ENCODE results near the gene PMM2. TPM values are rescaled to one million over a fixed set of nuclear protein-coding genes. Genes with fewer than 3 reads are reported as not detected.

PMM2 gene
- total RNA-seq, 1 experiment from 2014 or later: 53.8 TPM

DNA sequence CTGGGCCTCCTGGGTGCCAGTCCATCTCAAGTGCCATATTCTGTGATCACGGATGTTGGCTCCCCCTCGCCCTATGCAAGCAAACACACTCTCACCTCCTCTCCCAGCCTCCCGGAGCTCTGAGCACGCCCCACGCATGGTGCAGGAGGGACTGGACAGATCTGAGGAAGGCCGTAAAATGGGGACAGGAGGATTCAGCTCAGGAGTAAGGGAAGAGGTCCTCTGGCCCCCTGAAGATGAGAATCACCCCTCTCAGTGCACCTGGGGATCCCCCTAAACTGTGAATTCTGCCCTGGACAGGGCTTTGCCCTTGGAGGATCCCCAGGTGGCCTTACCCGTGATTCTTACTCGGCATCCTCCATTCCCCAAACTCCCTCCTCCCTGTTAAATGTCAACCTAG, 15.8 kb upstream of the PMM2 start (continued):
- TF ChIP-seq, protein P1, sequence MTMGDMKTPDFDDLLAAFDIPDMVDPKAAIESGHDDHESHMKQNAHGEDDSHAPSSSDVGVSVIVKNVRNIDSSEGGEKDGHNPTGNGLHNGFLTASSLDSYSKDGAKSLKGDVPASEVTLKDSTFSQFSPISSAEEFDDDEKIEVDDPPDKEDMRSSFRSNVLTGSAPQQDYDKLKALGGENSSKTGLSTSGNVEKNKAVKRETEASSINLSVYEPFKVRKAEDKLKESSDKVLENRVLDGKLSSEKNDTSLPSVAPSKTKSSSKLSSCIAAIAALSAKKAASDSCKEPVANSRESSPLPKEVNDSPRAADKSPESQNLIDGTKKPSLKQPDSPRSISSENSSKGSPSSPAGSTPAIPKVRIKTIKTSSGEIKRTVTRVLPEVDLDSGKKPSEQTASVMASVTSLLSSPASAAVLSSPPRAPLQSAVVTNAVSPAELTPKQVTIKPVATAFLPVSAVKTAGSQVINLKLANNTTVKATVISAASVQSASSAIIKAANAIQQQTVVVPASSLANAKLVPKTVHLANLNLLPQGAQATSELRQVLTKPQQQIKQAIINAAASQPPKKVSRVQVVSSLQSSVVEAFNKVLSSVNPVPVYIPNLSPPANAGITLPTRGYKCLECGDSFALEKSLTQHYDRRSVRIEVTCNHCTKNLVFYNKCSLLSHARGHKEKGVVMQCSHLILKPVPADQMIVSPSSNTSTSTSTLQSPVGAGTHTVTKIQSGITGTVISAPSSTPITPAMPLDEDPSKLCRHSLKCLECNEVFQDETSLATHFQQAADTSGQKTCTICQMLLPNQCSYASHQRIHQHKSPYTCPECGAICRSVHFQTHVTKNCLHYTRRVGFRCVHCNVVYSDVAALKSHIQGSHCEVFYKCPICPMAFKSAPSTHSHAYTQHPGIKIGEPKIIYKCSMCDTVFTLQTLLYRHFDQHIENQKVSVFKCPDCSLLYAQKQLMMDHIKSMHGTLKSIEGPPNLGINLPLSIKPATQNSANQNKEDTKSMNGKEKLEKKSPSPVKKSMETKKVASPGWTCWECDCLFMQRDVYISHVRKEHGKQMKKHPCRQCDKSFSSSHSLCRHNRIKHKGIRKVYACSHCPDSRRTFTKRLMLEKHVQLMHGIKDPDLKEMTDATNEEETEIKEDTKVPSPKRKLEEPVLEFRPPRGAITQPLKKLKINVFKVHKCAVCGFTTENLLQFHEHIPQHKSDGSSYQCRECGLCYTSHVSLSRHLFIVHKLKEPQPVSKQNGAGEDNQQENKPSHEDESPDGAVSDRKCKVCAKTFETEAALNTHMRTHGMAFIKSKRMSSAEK (CRISPR knock-in tag; IDR thresholded peaks at IDR 0.05; ENCODE audit: borderline replicate concordance): no peak

DNA sequence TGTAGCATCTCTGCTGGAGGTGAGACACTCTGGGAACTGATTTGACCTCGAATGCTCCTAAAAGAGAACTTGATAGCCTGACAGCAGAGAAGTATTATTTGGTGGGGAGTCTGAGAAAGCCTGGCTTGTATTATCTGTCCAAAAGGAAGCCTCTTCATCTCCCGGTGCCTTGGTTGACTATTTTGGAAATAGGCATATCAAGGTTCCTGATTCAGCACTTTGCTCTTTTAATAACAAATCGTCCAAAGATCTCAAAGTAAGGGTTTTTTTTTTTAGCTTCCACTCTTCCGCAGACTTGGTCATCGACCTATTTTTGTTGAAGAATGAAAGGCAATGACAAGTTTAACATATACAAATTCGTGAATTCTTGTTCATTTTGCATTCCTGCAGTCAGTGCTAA, 15.0 kb upstream of the PMM2 start:
- no peaks in the 10 kb centered on the region for H3K27me3 Mint-ChIP-seq (ENCODE audit: low read depth)
- CTCF ChIA-PET: interaction anchor here (1.4 kb wide), 1 partner anchor 154 kb away, joined by 3 read pairs; no protein-coding TSS in a partner anchor
- POLR2A ChIA-PET: no interaction called here
- ATAC-seq (no peak), DNase-seq (ENCODE audit: low spot score) (no peak)
- H3K9me3 Mint-ChIP-seq: no peaks in the 10 kb centered on the region
- no peak overlapping the region for H3K4me3 Mint-ChIP-seq
- no peak for TF ChIP-seq ETV6 (CRISPR knock-in tag; IDR thresholded peaks at IDR 0.05)
- TF ChIP-seq FOXP1 (CRISPR knock-in tag; IDR thresholded peaks at IDR 0.05; ENCODE audit: borderline replicate concordance): no peak
- TF ChIP-seq GTF2I (CRISPR knock-in tag; conservative IDR thresholded peaks at IDR 0.05): no peak
- TF ChIP-seq ZNF416 (CRISPR knock-in tag; IDR thresholded peaks at IDR 0.05): no peak
- TF ChIP-seq, protein P2, sequence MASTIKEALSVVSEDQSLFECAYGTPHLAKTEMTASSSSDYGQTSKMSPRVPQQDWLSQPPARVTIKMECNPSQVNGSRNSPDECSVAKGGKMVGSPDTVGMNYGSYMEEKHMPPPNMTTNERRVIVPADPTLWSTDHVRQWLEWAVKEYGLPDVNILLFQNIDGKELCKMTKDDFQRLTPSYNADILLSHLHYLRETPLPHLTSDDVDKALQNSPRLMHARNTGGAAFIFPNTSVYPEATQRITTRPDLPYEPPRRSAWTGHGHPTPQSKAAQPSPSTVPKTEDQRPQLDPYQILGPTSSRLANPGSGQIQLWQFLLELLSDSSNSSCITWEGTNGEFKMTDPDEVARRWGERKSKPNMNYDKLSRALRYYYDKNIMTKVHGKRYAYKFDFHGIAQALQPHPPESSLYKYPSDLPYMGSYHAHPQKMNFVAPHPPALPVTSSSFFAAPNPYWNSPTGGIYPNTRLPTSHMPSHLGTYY (CRISPR knock-in tag; IDR thresholded peaks at IDR 0.05): no peak
- no peaks in the 10 kb centered on the region for H3K36me3 Mint-ChIP-seq
- H3K27ac Mint-ChIP-seq: no peak overlapping the region
- H3K4me1 Mint-ChIP-seq: no peaks in the 10 kb centered on the region

DNA sequence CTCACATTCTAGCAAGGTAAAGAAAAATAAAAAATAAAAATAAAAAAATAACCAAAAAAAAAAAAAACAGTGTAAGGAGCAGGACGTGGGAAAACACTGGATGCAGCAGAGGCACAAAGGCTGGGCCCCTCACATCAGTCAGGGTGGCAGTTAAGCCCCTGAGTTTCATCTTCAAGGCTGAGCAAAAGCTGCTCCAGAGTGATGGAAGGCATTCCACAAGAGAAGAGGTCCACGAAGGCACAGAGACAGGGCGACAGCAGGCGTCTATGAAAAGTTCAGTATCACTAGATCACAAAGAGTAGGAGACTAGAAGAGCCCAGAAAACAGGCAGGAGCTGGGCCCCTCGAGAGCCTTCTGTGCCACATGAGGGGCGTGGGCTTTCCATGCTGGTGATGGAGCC, 12.2 kb upstream of the PMM2 start:
- no peak overlapping the region for H3K4me3 Mint-ChIP-seq
- H3K9me3 Mint-ChIP-seq: no peaks in the 10 kb centered on the region
- ChIA-PET CTCF (interaction anchor here (0.7 kb wide), 1 partner anchor 754 kb away, joined by 3 read pairs; no protein-coding TSS in a partner anchor), POLR2A (no interaction called here)
- no peaks in the 10 kb centered on the region for H3K27me3 Mint-ChIP-seq (ENCODE audit: low read depth)
- no peak for DNase-seq (ENCODE audit: low spot score)
- no peak overlapping the region for H3K27ac Mint-ChIP-seq
- H3K4me1 Mint-ChIP-seq: no peaks in the 10 kb centered on the region
- H3K36me3 Mint-ChIP-seq: no peaks in the 10 kb centered on the region
- no peak for ATAC-seq
- no peak for TF ChIP-seq ZNF416 (CRISPR knock-in tag; IDR thresholded peaks at IDR 0.05)
- TF ChIP-seq, protein P3, sequence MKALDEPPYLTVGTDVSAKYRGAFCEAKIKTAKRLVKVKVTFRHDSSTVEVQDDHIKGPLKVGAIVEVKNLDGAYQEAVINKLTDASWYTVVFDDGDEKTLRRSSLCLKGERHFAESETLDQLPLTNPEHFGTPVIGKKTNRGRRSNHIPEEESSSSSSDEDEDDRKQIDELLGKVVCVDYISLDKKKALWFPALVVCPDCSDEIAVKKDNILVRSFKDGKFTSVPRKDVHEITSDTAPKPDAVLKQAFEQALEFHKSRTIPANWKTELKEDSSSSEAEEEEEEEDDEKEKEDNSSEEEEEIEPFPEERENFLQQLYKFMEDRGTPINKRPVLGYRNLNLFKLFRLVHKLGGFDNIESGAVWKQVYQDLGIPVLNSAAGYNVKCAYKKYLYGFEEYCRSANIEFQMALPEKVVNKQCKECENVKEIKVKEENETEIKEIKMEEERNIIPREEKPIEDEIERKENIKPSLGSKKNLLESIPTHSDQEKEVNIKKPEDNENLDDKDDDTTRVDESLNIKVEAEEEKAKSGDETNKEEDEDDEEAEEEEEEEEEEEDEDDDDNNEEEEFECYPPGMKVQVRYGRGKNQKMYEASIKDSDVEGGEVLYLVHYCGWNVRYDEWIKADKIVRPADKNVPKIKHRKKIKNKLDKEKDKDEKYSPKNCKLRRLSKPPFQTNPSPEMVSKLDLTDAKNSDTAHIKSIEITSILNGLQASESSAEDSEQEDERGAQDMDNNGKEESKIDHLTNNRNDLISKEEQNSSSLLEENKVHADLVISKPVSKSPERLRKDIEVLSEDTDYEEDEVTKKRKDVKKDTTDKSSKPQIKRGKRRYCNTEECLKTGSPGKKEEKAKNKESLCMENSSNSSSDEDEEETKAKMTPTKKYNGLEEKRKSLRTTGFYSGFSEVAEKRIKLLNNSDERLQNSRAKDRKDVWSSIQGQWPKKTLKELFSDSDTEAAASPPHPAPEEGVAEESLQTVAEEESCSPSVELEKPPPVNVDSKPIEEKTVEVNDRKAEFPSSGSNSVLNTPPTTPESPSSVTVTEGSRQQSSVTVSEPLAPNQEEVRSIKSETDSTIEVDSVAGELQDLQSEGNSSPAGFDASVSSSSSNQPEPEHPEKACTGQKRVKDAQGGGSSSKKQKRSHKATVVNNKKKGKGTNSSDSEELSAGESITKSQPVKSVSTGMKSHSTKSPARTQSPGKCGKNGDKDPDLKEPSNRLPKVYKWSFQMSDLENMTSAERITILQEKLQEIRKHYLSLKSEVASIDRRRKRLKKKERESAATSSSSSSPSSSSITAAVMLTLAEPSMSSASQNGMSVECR (CRISPR knock-in tag; IDR thresholded peaks at IDR 0.05; ENCODE audit: borderline replicate concordance): no peak
- TF ChIP-seq, protein P4, sequence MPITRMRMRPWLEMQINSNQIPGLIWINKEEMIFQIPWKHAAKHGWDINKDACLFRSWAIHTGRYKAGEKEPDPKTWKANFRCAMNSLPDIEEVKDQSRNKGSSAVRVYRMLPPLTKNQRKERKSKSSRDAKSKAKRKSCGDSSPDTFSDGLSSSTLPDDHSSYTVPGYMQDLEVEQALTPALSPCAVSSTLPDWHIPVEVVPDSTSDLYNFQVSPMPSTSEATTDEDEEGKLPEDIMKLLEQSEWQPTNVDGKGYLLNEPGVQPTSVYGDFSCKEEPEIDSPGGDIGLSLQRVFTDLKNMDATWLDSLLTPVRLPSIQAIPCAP (CRISPR knock-in tag; IDR thresholded peaks at IDR 0.05): no peak
- TF ChIP-seq, protein P5, sequence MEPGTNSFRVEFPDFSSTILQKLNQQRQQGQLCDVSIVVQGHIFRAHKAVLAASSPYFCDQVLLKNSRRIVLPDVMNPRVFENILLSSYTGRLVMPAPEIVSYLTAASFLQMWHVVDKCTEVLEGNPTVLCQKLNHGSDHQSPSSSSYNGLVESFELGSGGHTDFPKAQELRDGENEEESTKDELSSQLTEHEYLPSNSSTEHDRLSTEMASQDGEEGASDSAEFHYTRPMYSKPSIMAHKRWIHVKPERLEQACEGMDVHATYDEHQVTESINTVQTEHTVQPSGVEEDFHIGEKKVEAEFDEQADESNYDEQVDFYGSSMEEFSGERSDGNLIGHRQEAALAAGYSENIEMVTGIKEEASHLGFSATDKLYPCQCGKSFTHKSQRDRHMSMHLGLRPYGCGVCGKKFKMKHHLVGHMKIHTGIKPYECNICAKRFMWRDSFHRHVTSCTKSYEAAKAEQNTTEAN (CRISPR knock-in tag; IDR thresholded peaks at IDR 0.05): no peak
- no peak for TF ChIP-seq ZNF317 (CRISPR knock-in tag; IDR thresholded peaks at IDR 0.05; ENCODE audit: borderline replicate concordance, low read depth)
- no peak for TF ChIP-seq ATF1 (CRISPR knock-in tag; IDR thresholded peaks at IDR 0.05)
- TF ChIP-seq, protein P6, sequence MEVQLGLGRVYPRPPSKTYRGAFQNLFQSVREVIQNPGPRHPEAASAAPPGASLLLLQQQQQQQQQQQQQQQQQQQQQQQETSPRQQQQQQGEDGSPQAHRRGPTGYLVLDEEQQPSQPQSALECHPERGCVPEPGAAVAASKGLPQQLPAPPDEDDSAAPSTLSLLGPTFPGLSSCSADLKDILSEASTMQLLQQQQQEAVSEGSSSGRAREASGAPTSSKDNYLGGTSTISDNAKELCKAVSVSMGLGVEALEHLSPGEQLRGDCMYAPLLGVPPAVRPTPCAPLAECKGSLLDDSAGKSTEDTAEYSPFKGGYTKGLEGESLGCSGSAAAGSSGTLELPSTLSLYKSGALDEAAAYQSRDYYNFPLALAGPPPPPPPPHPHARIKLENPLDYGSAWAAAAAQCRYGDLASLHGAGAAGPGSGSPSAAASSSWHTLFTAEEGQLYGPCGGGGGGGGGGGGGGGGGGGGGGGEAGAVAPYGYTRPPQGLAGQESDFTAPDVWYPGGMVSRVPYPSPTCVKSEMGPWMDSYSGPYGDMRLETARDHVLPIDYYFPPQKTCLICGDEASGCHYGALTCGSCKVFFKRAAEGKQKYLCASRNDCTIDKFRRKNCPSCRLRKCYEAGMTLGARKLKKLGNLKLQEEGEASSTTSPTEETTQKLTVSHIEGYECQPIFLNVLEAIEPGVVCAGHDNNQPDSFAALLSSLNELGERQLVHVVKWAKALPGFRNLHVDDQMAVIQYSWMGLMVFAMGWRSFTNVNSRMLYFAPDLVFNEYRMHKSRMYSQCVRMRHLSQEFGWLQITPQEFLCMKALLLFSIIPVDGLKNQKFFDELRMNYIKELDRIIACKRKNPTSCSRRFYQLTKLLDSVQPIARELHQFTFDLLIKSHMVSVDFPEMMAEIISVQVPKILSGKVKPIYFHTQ (CRISPR knock-in tag; IDR thresholded peaks at IDR 0.05): no peak
- no peak for TF ChIP-seq FOXP1 (CRISPR knock-in tag; IDR thresholded peaks at IDR 0.05; ENCODE audit: borderline replicate concordance)
- TF ChIP-seq NR2C2 (CRISPR knock-in tag; IDR thresholded peaks at IDR 0.05): no peak
- TF ChIP-seq TEAD4 (CRISPR knock-in tag; IDR thresholded peaks at IDR 0.05): no peak
- TF ChIP-seq, protein P7, sequence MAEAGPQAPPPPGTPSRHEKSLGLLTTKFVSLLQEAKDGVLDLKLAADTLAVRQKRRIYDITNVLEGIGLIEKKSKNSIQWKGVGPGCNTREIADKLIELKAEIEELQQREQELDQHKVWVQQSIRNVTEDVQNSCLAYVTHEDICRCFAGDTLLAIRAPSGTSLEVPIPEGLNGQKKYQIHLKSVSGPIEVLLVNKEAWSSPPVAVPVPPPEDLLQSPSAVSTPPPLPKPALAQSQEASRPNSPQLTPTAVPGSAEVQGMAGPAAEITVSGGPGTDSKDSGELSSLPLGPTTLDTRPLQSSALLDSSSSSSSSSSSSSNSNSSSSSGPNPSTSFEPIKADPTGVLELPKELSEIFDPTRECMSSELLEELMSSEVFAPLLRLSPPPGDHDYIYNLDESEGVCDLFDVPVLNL (CRISPR knock-in tag; IDR thresholded peaks at IDR 0.05; ENCODE audit: borderline replicate concordance, low read depth): no peak
- no peak for TF ChIP-seq SP1 (CRISPR knock-in tag; conservative IDR thresholded peaks at IDR 0.05)
- no peak for TF ChIP-seq NR3C1 (CRISPR knock-in tag; conservative IDR thresholded peaks at IDR 0.05; ENCODE audit: low read depth)
